Heart left ventricle (tissue), 16 donors: ENCODE measurements around the gene SNAP29. TPM values are rescaled to one million over a fixed set of nuclear protein-coding genes. Genes with fewer than 3 reads are reported as not detected.
A peak's percentile ranks its signal among the peaks of the same experiment; 100 is the strongest.

ENCODE experiments used
- ATAC-seq, 4 donors: fragments of 200-7000 bp; cut with Tn5 transposase; one replicate each; pipeline ENCODE4 v1.9.1; 2020 to 2022; ENCODE audit warnings: moderate library complexity in 4 of 4, mild to moderate bottlenecking in 3 of 4, moderate number of reproducible peaks in 1 of 4
- DNase-seq, 5 donors: peaks; one replicate each; pipeline ENCODE4 v3.0.0-alpha.2; 2020
- H3K27ac ChIP-seq, 12 donors: fragments of 200-600 bp; sonication (generic) in 4 of 12; one replicate each; pipeline versions ENCODE4 v1.5.0 to v1.8.0; 2016 to 2022; ENCODE audit warnings: mild to moderate bottlenecking in 2 of 12
- H3K27me3 ChIP-seq, 9 donors: fragments of 200-600 bp; sonication (generic) in 2 of 9; one replicate each; pipeline versions ENCODE4 v1.5.1 to v1.8.0; 2016 to 2022; ENCODE audit warnings: mild to moderate bottlenecking in 3 of 9
- H3K36me3 ChIP-seq, 9 donors: fragments of 200-600 bp; sonication (generic) in 2 of 9; one replicate each; pipeline versions ENCODE4 v1.5.0 to v1.8.0; 2018 to 2022; ENCODE audit warnings: mild to moderate bottlenecking in 2 of 9
- H3K4me1 ChIP-seq, 12 donors: fragments of 200-600 bp; sonication (generic) in 4 of 12; one replicate each; pipeline versions ENCODE4 v1.5.0 to v1.8.0; 2016 to 2022; ENCODE audit warnings: mild to moderate bottlenecking in 3 of 12
- H3K4me3 ChIP-seq, 12 donors: fragments of 200-600 bp; sonication (generic) in 4 of 12; one replicate each; pipeline versions ENCODE4 v1.5.0 to v1.8.0; 2017 to 2022; ENCODE audit warnings: mild to moderate bottlenecking in 9 of 12, moderate library complexity in 4 of 12
- H3K9me3 ChIP-seq, 12 donors: fragments of 200-600 bp; sonication (generic) in 4 of 12; one replicate each; pipeline versions ENCODE4 v1.5.0 to v1.8.0; 2016 to 2022; ENCODE audit warnings: mild to moderate bottlenecking in 1 of 12
- POLR2A ChIP-seq, 2 donors: fragments of 450-650 bp; IDR thresholded peaks; one replicate each; pipeline ENCODE4 v1.6.1; 2017; ENCODE audit warnings: antibody characterized with exemption in 2 of 2, mild to moderate bottlenecking in 2 of 2, moderate library complexity in 2 of 2
- WGBS, 4 donors: extraction: QIAGEN DNeasy Blood & Tissue Kit in 2 of 4; methylation state at CpG; one replicate each; pipeline versions ENCODE4 v1.1.5 to v1.1.7; 2013 to 2018; 5-methylcytosine and 5-hydroxymethylcytosine counted together
- intact Hi-C, 10 donors: fragments of 100-400 bp; cut with DNase I; formaldehyde crosslinking; loops; one replicate each; pipeline versions ENCODE4 v1.11.1 to v1.14.2; 2022
- polyA plus RNA-seq, 2 donors: library from polyadenylated mRNA; stranded (reverse); fragments of 200-250 nt; gene quantifications; one replicate each; pipeline ENCODE4 v1.2.3, GENCODE V29; 2013
- total RNA-seq, 9 donors: library from RNA; depleted of rRNA in 2 of 9; stranded (reverse); fragments of >200 nt in 2 of 9; fragmentation: NEBNext Ultra II Directional in 3 of 9; extraction: Animal tissue kit (Norgen Biotek cat#: 25700) in 3 of 9; gene quantifications; one replicate each; pipeline versions ENCODE4 v1.1.0 to v1.2.4, GENCODE V29; 2016 to 2023
- TF ChIP-seq, protein P1 (sequence below), 12 donors: fragments of 200-600 bp; sonication (generic) in 4 of 12; IDR thresholded peaks; one replicate each; pipeline versions ENCODE4 v1.5.0 to v1.8.0; 2018 to 2022; ENCODE audit warnings: antibody characterized with exemption in 12 of 12, mild to moderate bottlenecking in 5 of 12
- donor health status: ischemic (EF 13 %, LVEDD 7.1; RV severe dilation, severe dysfunction).
- donor health status: healthy with polysubstance abuse.
- donor health status: DM: no; HTN: yes; CAD: no.
- donor health status: DM: no; HTN: no; CAD: no.
- donor health status: ischemic (EF 25% LVEDD 6.9; RV normal size, moderate dysfunction).
- donor health status: ischemic (EF 25% LVEDD 5.7; RV mildly dilated, moderate dysfunction).
- donor health status: healthy.
- donor health status: DM: yes; HTN: yes; CAD: no.
- donor health status: ischemic (EF 35%, LVEDD 5.7; RV mildly dilated, moderate dysfunction).
- donor health status: nonischemic (EF 11% LVEDD 7.7; RV severe dilation, severe dysfunction).
- donor health status: DM: yes; HTN: yes; CAD: no.
- donor health status: PGD.
- donor health status: ischemic (EF 29% LVEDD 5.4; RV normal size, mild dysfunction).
- donor health status: nonischemic (EF 23%, LVEDD 6.1; RV moderate dilation, normal function).

The SNAP29 gene
- total and polyA plus RNA-seq, 11 donors, result 10.5 to 38.7 (median 26.1) TPM

DNA sequence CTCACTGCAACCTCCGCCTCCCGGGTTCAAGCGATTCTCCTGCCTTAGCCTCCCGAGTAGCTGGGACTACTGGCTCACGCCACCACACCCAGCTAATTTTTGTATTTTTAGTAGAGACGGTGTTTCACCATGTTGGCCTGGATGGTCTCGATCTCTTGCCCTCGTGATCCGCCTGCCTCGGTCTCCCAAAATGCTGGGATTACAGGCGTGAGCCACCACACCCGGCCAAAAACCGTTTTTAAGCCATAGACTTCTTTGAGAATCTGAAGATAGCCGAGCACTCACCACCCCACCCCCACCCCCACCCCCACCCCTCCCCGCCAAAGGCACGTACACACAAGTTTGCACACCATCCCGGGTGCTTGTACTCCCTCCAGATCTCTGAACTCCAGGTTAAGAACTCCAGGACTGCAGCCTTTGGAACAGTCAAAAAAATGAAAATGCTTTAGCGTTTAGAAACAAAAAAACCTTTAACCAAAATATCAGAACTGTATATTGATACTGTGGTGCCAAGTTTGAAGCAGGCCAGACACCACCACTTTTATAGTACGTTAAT lies 59.9 kb downstream of the SNAP29 start:
- DNase-seq (no peak), ATAC-seq (no peak)
- Histone ChIP-seq H3K27me3 (no peaks in the 10 kb centered on the region), H3K4me1 (peaks cover 0 to 51% (median 29%) of the 10 kb centered on the region in 12 donors), H3K27ac (peak overlapping the region in 11 of 12 donors; percentile 74 to 98 (median 95)), H3K36me3 (peaks cover 0 to 1% (median 0%) of the 10 kb centered on the region in 9 donors), H3K4me3 (peak overlapping the region; percentile 62 to 99 (median 89)), H3K9me3 (no peaks in the 10 kb centered on the region)
- TF ChIP-seq POLR2A (IDR thresholded peaks at IDR 0.05), result no peak
- TF ChIP-seq, protein P1, sequence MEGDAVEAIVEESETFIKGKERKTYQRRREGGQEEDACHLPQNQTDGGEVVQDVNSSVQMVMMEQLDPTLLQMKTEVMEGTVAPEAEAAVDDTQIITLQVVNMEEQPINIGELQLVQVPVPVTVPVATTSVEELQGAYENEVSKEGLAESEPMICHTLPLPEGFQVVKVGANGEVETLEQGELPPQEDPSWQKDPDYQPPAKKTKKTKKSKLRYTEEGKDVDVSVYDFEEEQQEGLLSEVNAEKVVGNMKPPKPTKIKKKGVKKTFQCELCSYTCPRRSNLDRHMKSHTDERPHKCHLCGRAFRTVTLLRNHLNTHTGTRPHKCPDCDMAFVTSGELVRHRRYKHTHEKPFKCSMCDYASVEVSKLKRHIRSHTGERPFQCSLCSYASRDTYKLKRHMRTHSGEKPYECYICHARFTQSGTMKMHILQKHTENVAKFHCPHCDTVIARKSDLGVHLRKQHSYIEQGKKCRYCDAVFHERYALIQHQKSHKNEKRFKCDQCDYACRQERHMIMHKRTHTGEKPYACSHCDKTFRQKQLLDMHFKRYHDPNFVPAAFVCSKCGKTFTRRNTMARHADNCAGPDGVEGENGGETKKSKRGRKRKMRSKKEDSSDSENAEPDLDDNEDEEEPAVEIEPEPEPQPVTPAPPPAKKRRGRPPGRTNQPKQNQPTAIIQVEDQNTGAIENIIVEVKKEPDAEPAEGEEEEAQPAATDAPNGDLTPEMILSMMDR (IDR thresholded peaks at IDR 0.05), result no peak
- WGBS, 4 donors, result 1 to 4% (median 3%) methylated on average over 13 to 19 of the region's 19 CpGs
- intact Hi-C loops, result loop anchor here in 6 of 10 donors (1.0 to 10.0 kb wide), 10 partner anchors 36 to 84 kb away; partner anchors contain the start of genes LZTR1 (in 2 of the 6), PI4KA (in 2 of the 6), SNAP29 (in 2 of the 6) and AIFM3 (in 1 of the 6)

DNA sequence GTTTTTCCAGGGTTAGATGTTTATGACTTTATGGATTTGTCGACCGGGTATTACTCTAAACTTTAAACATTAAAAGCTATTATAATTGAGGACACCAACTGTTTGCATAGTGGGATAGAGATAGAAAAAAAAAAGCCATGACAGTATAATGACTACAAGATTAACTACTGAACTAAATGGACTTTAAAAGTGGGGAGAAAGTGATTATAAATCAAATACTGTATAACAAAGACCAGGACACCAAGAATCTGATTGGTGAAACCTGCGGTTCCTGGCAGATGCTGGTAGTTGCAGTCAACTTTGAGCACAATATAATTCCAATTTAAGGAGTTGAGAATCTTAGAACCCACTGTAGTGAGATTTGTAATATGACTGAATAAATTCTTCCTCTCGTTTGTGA lies 60.9 kb downstream of the SNAP29 start:
- Histone ChIP-seq H3K9me3 (no peaks in the 10 kb centered on the region), H3K27ac (no peak overlapping the region), H3K27me3 (no peaks in the 10 kb centered on the region), H3K4me3 (peak overlapping the region; percentile 9 to 99 (median 89)), H3K36me3 (peaks cover 0 to 11% (median 0%) of the 10 kb centered on the region in 9 donors), H3K4me1 (peaks cover 0 to 61% (median 29%) of the 10 kb centered on the region in 12 donors)
- DNase-seq, result no peak
- WGBS, 4 donors, result 11 to 15% (median 12%) methylated on average over 4 of the region's 4 CpGs
- intact Hi-C loops, result loop anchor here in 6 of 10 donors (5.0 to 10.0 kb wide), 9 partner anchors 37 to 83 kb away; partner anchors contain the start of genes PI4KA (in 2 of the 6), SNAP29 (in 2 of the 6), AIFM3 (in 1 of the 6) and LZTR1 (in 1 of the 6)
- ATAC-seq, result no peak
- TF ChIP-seq, protein P1 (IDR thresholded peaks at IDR 0.05), result no peak
- no peak for TF ChIP-seq POLR2A (IDR thresholded peaks at IDR 0.05)

DNA sequence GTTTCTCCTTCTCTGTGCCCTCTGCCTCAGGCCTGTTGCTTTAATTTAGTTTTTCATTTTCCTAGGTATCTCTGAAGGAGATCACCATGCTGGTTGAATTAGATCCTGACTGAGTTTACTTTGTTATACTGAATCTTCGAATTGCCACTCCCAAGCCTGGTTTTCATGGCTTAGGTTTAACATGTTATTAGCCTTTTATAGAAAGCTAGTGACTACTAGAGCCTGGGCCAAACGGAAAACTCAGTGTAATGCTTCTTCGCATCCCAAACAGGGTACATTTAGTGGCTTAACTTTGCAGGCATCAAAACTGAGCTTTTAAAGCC lies 62.0 kb downstream of the SNAP29 start:
- intact Hi-C loops, result no loop called here

DNA sequence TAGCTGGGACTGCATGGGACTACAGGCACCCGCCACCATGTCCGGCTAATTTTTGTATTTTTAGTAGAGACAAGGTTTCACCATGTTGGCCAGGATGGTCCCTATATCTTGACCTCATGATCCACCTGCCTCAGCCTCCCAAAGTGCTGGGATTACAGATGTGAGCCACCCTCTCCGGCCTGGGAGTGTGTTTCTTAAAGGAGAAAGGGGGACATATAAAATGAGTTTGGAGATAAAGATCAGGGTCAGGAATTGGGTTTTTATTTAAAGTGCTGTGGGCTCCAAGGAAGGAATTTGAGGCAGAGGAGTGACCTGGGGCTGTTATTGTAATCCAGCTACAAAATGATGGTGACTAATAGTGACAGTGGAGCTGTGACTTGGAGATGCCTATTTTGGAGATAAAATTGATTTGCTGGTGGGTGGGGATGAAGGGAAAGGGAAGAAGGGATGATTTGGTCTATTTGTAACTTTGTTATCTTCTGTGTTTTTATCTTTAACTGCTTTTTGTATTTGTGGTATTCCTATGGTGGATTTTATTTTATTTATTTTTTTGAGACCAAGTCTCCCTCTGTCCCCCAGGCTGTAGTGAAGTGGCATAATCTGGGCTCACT lies 63.4 kb downstream of the SNAP29 start:
- DNase-seq, result no peak
- no peak overlapping the region for H3K4me3 ChIP-seq
- TF ChIP-seq, protein P1 (IDR thresholded peaks at IDR 0.05), result no peak
- TF ChIP-seq POLR2A (IDR thresholded peaks at IDR 0.05), result no peak
- WGBS, 4 donors, result 63 to 88% (median 81%) methylated on average over 3 of the region's 3 CpGs
- peaks cover 0 to 13% (median 0%) of the 10 kb centered on the region in 9 donors for H3K36me3 ChIP-seq
- peaks cover 0 to 71% (median 35%) of the 10 kb centered on the region in 12 donors for H3K4me1 ChIP-seq
- no peaks in the 10 kb centered on the region for H3K9me3 ChIP-seq
- H3K27ac ChIP-seq, result no peak overlapping the region
- intact Hi-C loops, result no loop called here
- no peaks in the 10 kb centered on the region for H3K27me3 ChIP-seq
- ATAC-seq, result no peak

More for the DNA sequence above, 62.0 kb downstream of the SNAP29 start:
- Histone ChIP-seq H3K4me1 (peaks cover 0 to 68% (median 32%) of the 10 kb centered on the region in 12 donors), H3K36me3 (peaks cover 0 to 13% (median 0%) of the 10 kb centered on the region in 9 donors), H3K9me3 (no peaks in the 10 kb centered on the region), H3K27ac (peak overlapping the region in 2 of 12 donors; percentile 0 to 21), H3K4me3 (peak overlapping the region in 9 of 12 donors; percentile 62 to 99 (median 89)), H3K27me3 (no peaks in the 10 kb centered on the region)
- TF ChIP-seq POLR2A (IDR thresholded peaks at IDR 0.05), result no peak
- TF ChIP-seq, protein P1 (IDR thresholded peaks at IDR 0.05), result no peak
- ATAC-seq, result no peak
- no peak for DNase-seq
- WGBS, 4 donors, result 39 to 61% (median 54%) methylated on average over 3 of the region's 3 CpGs
